Hepatocyte (in vitro differentiated cells): Measurements from ENCODE around the gene IFFO2.

Source experiments
- EZH2 ChIP-seq: fragments of 200-600 bp; sonication (generic); IDR thresholded peaks from 2 replicates; pipeline ENCODE4 v1.6.1; 2016; ENCODE audit warnings: antibody characterized with exemption, mild to moderate bottlenecking, borderline replicate concordance
- TF ChIP-seq, protein P1 (sequence below): fragments of 200-600 bp; sonication (generic); IDR thresholded peaks from 2 replicates; pipeline ENCODE4 v1.5.1; 2016; ENCODE audit warnings: antibody characterized with exemption, mild to moderate bottlenecking; ENCODE audit not compliant: poor library complexity

DNA sequence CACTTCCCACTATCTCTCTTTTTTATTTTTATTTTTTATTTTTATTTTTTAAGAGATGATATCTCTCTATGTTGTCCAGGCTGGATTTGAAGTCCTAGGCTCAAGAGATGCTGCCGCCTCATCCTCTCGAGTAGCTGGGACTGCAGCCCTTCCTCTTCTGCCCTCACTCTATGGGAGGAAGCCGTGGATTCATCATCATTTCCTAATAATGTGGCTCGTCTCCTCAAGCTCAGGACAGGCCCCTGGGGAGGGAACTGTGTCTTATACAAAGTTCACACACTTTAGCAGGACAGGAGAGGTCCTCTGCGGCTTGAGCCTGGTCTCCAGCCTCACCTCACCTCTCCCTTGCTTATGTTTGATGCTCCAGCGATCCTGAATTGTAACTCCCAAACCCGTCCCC is 16.5 kb upstream of the IFFO2 start:
- TF ChIP-seq, protein P1, sequence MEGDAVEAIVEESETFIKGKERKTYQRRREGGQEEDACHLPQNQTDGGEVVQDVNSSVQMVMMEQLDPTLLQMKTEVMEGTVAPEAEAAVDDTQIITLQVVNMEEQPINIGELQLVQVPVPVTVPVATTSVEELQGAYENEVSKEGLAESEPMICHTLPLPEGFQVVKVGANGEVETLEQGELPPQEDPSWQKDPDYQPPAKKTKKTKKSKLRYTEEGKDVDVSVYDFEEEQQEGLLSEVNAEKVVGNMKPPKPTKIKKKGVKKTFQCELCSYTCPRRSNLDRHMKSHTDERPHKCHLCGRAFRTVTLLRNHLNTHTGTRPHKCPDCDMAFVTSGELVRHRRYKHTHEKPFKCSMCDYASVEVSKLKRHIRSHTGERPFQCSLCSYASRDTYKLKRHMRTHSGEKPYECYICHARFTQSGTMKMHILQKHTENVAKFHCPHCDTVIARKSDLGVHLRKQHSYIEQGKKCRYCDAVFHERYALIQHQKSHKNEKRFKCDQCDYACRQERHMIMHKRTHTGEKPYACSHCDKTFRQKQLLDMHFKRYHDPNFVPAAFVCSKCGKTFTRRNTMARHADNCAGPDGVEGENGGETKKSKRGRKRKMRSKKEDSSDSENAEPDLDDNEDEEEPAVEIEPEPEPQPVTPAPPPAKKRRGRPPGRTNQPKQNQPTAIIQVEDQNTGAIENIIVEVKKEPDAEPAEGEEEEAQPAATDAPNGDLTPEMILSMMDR, result no peak
- no peak for TF ChIP-seq EZH2
